LNCaP clone FGC (cell line): Measurements from ENCODE around the gene HDAC4.

ENCODE experiments used
- DNase-seq: peaks from one replicate; pipeline ENCODE4 v3.0.0-alpha.2; 2011; ENCODE audit warnings: low read depth
- H3K4me3 ChIP-seq: 2 replicates; pipeline ENCODE4 v1.5.1; 2011; ENCODE audit warnings: mild to moderate bottlenecking, low read depth, low read length, control low read depth
- CTCF ChIP-seq: IDR thresholded peaks from 2 replicates; pipeline ENCODE4 v1.5.1; 2012; ENCODE audit warnings: mild to moderate bottlenecking; ENCODE audit not compliant: control insufficient read depth, insufficient read depth; ENCODE audit errors: extremely low read depth

The HDAC4 gene

GRCh38 chr2:239261356-239261755 is 139.5 kb downstream of the HDAC4 start:
- H3K4me3 ChIP-seq, result no peak overlapping the region
- no peak for TF ChIP-seq CTCF
- DNase-seq, result no peak

- no peak overlapping the region for H3K4me3 ChIP-seq
- no peak for DNase-seq
- no peak for TF ChIP-seq CTCF
Measured at GRCh38 chr2:239260546-239261327, 140.1 kb downstream of the HDAC4 start.

GRCh38 chr2:239259603-239260298 is 141.1 kb downstream of the HDAC4 start:
- no peak for DNase-seq
- H3K4me3 ChIP-seq, result no peak overlapping the region
- no peak for TF ChIP-seq CTCF

GRCh38 chr2:239259173-239259572 is 141.6 kb downstream of the HDAC4 start:
- DNase-seq, result no peak
- H3K4me3 ChIP-seq, result no peak overlapping the region
- no peak for TF ChIP-seq CTCF

- no peak for DNase-seq
- H3K4me3 ChIP-seq, result no peak overlapping the region
- TF ChIP-seq CTCF, result no peak
Measured at GRCh38 chr2:239258248-239258647, 142.6 kb downstream of the HDAC4 start.

GRCh38 chr2:239257511-239257937 is 143.3 kb downstream of the HDAC4 start:
- TF ChIP-seq CTCF, result no peak
- DNase-seq, result no peak
- no peak overlapping the region for H3K4me3 ChIP-seq
